ENCODE results near the gene TRPM3.
"Not testable (repeated sequence)": the region's sequence is repeated elsewhere in the genome, so short reads cannot be mapped to it uniquely, and the experiment has no call there.

The TRPM3 gene

GRCh38 chr9:70654144-70654543 lies 467.3 kb downstream of the TRPM3 start:
- DNase-seq (ENCODE audit: low spot score): no peak

DNA sequence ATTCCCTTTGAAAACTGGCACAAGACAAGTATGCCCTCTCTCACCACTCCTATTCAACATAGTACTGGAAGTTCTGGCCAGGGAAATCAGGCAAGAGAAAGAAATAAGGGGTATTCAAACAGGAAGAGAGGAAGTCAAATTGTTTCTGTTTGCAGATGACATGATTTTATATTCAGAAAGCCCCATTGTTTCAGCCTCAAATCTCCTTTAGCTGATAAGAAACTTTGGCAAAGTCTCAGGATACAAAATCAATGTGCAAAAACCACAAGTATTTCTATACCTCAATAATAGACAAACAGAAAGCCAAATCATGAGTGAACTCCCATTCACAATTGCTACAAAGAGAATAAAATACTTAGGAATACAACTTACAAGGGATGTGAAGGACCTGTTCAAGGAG lies 476.8 kb downstream of the TRPM3 start:
- not testable (repeated sequence) for DNase-seq (ENCODE audit: low spot score)

DNA sequence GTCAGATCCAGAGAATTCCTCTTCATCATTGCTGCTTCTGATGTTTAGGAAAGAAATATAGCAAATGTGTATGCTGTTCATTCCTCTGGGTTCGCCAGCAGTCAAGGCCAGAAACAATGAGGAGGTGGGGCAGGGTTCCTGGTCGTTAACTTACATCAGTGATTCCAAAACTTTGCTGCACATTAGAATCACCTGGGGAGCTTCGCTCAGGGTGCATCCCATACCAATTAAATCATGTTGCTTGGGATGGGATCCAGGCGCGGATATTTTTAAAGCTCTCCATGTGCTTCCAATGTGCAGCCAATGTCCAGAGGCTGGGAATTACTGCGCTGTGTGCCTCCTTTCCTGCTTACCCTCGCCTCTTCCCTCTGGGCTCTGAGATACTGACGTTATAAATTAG lies 479.1 kb downstream of the TRPM3 start:
- peak; percentile 76 for DNase-seq (ENCODE audit: low spot score)

- DNase-seq (ENCODE audit: low spot score): peak; percentile 74
Measured at GRCh38 chr9:70641631-70642030, 479.8 kb downstream of the TRPM3 start.

GRCh38 chr9:70641031-70641430 lies 480.4 kb downstream of the TRPM3 start:
- DNase-seq (ENCODE audit: low spot score): no peak

DNA sequence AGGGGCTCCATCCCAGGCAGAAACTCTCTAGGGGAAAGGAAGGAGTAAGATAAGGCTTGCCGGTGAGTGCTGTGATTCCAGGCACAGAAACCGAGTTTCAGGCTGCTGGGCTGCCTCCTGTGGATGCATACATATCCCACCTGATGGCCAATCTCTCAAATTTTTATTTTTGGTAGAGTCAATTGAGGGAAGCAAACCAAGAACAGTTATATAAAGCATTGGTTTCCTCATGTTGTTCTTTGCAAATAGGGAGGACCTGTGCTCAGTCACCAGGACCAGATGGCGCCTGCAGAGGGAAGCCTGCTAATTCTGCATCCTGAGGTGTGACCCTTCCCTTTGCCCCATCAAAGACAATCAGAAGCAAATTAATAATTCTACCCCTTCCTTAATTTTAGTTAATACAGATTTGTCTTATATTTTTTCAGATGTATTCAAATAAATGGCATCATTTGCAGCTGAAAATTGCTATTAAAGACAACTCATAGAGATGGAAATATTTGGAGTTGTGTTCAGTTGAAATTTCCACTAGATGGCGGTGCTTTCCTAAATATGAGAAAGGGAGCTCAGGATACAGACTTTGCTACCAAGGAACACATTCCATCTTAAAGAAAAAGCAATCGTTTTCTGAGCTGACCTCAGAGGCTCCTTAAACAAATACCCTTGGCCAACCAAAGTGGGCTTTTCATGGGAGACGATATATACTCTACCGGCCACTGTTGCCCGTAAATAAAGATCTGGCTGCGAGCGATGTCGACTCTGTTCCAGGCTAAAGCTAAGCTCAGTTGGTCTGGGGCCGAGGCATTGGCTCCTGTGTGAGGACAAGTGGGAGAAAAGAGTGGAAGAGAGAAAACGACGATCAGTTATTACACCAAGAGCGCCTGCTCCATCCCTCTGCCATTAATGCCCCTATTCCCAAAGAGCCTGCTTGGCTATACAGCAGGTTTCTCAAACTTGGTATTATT lies 481.3 kb downstream of the TRPM3 start:
- no peak for DNase-seq (ENCODE audit: low spot score)

DNA sequence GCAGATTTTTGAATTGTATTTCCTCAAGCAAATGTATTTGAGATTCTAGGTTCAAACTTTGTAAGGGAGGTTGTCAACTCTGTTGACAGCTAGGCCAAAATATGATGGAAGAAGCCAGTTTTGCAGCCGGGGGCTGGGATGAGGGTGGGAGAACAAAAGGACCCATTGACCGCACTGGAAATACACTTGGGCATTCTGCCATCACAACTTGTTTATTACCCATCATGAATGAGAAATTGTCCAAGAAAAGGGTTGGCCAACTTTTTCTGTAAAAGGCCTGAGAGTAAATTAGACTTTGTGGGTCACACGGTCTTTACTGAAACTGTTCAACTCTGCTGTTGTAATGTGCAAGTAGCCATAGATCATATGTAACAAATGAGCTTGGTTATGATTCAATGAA lies 485.6 kb downstream of the TRPM3 start:
- DNase-seq (ENCODE audit: low spot score): no peak

DNA sequence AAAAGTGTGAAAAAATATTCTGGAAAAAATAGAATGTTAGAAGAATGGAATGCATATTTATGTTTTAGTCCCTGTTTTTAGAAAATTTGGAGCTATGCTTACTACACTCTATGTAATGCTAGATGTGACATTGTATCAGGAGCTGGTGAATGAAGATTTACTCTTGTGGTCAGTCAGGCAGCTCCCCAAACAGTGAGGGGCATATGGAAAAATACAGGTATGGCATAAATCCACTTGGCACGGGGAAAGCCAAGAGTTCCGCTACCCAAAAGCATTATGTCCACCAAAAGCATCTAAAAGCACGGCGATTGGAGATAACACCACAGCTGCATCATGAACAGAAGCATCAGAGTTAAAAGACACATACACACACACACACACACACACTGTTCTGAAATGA lies 486.7 kb downstream of the TRPM3 start:
- no peak for DNase-seq (ENCODE audit: low spot score)

GRCh38 chr9:70630971-70631370 lies 490.4 kb downstream of the TRPM3 start:
- DNase-seq (ENCODE audit: low spot score): no peak

DNA sequence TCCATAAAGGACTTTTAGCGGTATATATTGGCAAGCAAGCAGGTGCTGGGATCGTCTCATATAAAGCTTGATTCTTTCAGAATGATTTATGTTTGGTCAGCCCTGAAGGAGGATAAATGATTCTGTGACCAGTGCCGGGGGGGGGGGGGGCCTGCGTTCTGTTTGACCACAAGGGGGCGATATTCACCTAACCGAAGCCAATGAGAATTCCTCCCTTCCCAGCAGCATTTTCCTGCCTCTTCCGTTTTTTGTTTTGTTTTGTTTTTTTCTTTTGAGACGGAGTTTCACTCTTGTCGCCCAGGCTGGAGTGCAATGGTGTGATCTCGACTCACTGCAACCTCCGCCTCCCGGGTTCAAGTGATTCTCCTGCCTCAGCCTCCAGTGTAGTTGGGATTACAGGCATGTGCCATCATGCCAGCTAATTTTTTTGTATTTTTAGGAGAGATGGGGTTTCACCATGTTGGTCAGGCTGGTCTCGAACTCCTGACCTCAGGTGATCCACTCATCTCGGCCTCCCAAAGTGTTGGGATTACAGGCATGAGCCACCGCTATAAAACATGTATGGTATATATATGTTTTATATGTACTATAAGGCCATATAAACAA lies 492.2 kb downstream of the TRPM3 start:
- not testable (repeated sequence) for DNase-seq (ENCODE audit: low spot score)

DNA sequence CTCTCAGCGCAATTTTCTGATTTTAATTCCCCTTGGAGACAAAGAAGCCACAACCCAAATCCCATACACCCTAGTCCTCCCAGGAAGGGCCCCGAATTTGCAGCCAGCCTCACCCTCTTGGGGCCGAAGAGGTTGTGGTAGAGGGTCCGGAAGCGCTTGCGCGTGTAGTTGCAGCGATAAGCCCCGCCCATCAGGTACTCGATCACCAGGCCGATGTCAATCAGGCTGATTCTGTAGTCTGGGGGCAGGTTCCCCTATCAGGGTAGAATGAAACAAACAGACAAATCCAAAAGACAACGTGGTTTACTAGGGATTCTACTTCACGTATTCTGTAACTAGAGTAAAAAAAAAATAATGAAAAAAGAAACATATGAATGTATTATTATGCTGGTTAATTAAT lies 496.3 kb downstream of the TRPM3 start:
- DNase-seq (ENCODE audit: low spot score): no peak

DNA sequence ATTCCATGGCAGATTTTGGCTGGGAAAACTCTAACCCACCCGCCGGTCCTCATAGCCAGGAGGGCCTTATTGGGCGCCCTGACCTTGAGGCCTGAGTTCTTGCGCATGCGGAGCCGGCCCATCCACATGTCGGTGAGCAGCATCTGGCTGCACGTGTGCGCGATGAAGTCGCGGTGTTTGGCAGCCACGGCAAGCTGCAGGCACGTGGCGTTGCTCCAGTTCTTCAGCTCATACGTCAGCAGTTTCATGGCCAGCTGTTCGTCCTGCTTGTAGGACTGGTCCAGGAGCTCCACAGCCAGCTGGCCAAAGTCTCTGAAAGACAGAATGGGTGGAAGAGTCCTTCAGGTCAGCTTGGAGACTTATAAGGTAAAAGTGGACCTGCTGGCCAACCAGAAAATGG lies 502.6 kb downstream of the TRPM3 start:
- no peak for DNase-seq (ENCODE audit: low spot score)

DNA sequence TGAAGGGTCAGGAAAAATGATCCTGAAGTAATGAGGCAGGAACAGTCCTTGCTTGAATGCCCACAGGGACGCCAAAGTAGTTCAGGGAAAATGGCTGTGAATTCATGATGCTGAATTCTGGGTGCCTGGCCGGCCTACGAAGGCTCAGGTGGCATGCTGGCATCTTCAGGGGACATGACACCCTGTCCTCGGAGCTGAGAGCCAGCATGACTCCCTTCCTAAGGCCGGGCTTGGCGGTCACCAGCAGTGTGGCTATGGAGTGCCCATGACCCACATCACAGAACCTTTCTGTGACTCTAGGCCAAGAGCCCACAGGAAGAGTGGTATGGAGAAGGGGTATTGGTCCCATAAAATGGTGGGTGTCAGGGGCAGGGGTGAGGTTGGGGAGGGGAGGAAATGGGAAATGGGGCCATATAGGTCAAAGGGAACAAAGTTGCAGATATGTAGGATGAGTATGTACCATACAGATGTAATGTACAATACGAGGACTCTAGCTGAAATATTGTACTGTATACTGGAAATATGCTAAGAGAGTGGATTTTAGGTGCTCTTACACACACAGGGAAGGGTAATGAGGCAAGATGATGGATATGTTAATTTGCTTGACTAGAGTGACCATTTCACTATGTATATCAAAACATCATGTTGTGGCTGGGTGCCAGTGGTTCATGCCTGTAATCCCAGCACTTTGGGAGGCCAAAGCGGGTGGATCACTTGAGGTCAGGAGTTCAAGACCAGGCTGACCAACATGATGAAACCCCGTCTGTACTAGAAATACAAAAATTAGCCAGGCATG lies 504.2 kb downstream of the TRPM3 start:
- no peak for DNase-seq (ENCODE audit: low spot score)

DNA sequence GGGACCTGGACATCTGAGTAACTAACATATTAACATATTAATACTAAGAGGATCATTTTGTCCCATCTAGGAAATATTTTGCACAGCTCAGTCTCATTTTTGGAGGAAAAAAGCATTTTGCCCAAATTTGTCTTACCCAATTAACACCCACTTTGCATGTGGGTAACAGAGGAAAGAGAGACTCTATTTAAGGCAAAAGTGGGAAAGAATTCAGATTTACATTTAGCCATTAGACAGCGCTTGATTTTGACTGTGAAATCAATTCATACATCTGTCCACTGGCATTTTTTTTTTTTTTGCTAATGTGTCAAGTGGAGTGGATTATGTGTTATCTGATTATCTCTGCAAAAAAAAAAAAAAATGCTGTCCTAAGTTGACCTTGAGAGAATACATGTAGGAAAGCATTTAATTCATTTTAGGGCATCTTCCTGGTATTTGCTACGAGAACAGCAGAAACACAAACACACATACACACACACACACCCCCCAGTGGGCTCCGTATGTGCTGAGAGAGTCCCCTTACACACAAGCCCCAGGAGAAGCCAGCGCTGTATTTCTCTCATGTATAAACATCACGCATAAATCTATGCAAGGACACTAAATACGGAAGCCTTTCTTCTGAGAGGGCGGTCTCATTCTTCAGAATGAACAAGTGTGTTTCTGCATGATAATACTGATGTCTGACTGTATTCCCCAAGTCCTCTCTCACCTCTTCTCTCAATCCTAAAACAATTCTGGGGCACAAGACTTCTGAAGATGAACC lies 505.0 kb downstream of the TRPM3 start:
- DNase-seq (ENCODE audit: low spot score): no peak

- no peak for DNase-seq (ENCODE audit: low spot score)
Measured at GRCh38 chr9:70615464-70616138, 505.8 kb downstream of the TRPM3 start.

- no peak for DNase-seq (ENCODE audit: low spot score)
Measured at GRCh38 chr9:70614786-70615463, 506.5 kb downstream of the TRPM3 start.

- no peak for DNase-seq (ENCODE audit: low spot score)
Measured at GRCh38 chr9:70613024-70613768, 508.2 kb downstream of the TRPM3 start.

DNA sequence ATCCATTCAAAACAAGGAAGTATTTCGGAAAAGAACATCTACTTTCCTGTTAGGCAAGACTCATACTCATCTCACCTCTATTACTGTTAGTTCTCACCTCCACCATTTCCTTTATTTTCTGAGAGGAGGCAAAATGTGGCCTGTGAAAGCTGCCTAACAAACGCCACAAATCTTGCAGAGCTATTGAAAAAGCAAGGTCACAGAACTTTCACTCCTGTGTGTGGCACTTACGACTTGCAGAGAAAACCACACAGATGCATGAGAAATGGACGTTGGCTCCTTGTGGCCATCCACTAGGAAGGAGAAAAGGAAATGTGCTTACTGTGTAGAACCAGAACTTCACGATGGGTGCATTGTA lies 511.2 kb downstream of the TRPM3 start:
- no peak for DNase-seq (ENCODE audit: low spot score)

DNA sequence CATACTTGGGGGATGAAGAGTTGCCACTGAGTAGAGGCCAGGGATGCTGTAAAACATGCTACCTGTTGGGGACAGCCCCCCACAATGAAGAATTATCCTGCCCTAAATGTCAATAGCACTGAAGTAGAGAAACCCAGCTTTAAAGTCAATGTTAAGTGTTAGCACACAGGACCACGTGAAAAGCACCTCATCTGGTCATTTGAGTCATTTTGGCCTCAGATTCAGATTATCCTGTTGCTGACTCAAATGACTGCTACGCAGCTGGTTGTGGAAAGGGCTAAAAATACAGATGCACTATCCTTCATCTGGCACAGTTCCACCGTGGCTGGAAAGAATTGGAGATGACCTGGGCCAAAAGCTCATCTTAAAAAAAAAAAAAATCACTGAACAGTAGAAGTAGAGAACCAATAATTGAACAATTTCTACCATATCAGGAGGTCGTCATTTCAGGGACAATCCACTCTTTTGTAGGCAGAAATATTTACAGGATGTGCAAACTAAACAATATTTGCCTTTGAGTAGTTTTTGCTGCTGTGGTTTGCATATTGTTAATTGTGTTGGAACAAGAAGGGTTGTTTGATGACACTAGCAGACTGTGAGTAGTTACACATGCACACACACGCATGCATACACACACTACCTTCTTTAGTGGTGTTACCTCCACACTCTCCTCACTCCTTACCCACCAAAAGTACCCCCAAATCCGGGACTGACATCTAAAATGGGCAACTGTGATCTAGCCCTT lies 511.7 kb downstream of the TRPM3 start:
- DNase-seq (ENCODE audit: low spot score): no peak

Measured in left forelimb (tissue), 1 donor.